ENCODE measurements around the gene LCNL1. TPM values are rescaled to one million over a fixed set of nuclear protein-coding genes. Genes with fewer than 3 reads are reported as not detected.

Gene LCNL1
- total and polyA plus RNA-seq, 2 of the 13 experiments (the other 11 are each of a cell fraction or from before 2014, with no cell fraction given), result not detected

- DNase-seq (ENCODE audit: low spot score) (peak; percentile 58), ATAC-seq (peak; percentile 9; the same call in 1 of the 3 replicates), FAIRE-seq (no peak)
- TF ChIP-seq ZNF12 (CRISPR knock-in tag; IDR thresholded peaks at IDR 0.05) (no peak), ZNF552 (CRISPR knock-in tag; IDR thresholded peaks at IDR 0.05; ENCODE audit: borderline replicate concordance) (no peak), ZHX1 (CRISPR knock-in tag; IDR thresholded peaks at IDR 0.05; ENCODE audit: low read depth) (no peak), DMTF1 (CRISPR knock-in tag; IDR thresholded peaks at IDR 0.05) (no peak), ZNF264 (CRISPR knock-in tag; IDR thresholded peaks at IDR 0.05) (no peak), NFE2L2 (IDR thresholded peaks at IDR 0.05; ENCODE audit: low read length) (no peak), DPF2 (CRISPR knock-in tag; IDR thresholded peaks at IDR 0.05; ENCODE audit: borderline replicate concordance, low read depth) (no peak), RCOR2 (CRISPR knock-in tag; IDR thresholded peaks at IDR 0.05) (no peak), SAFB2 (CRISPR knock-in tag; IDR thresholded peaks at IDR 0.05; ENCODE audit: borderline replicate concordance, low read depth) (no peak), ZNF777 (CRISPR knock-in tag; IDR thresholded peaks at IDR 0.05) (peak; percentile 53; the same call in 1 of the 2 replicates), GRHL1 (CRISPR knock-in tag; conservative IDR thresholded peaks at IDR 0.05) (no peak), ETV5 (CRISPR knock-in tag; IDR thresholded peaks at IDR 0.05; ENCODE audit: borderline replicate concordance) (peak; percentile 41; the same call in 1 of the 2 replicates), SP2 (CRISPR knock-in tag; IDR thresholded peaks at IDR 0.05) (no peak), HOXD1 (CRISPR knock-in tag; IDR thresholded peaks at IDR 0.05) (no peak), SOX5 (CRISPR knock-in tag; IDR thresholded peaks at IDR 0.05; ENCODE audit: borderline replicate concordance) (no peak), ZNF562 (CRISPR knock-in tag; IDR thresholded peaks at IDR 0.05; ENCODE audit: borderline replicate concordance) (no peak)
- Histone ChIP-seq H3K36me3 (replicated peaks in 1 of 2; ENCODE audit: control insufficient read depth in 1 of 2, insufficient read depth in 2 of 2, low read length in 2 of 2) (no peaks in the 10 kb centered on the region), H2AFZ (ENCODE audit: low read length) (no peak overlapping the region), H3K9me3 (ENCODE audit: low read length) (no peaks in the 10 kb centered on the region), H3K4me2 (ENCODE audit: low read depth, low read length) (peak overlapping the region; percentile 29; the same call in 1 of the 2 replicates), H4K20me1 (ENCODE audit: insufficient read depth, low read length) (no peaks in the 10 kb centered on the region), H3K27me3 (ENCODE audit: control insufficient read depth in 1 of 2, insufficient read depth in 2 of 2, low read length in 2 of 2) (peaks cover 2 to 51% of the 10 kb centered on the region in 2 experiments; a peak in 4 of 5 replicates), H3K27ac (ENCODE audit: extremely low read length, insufficient read depth, low read length) (no peak overlapping the region), H3K4me1 (ENCODE audit: insufficient read depth, low read length) (peaks cover 39% of the 10 kb centered on the region), H3K9ac (ENCODE audit: insufficient read depth, low read depth, low read length) (no peak overlapping the region), H3K4me3 (replicated peaks in 1 of 3; ENCODE audit: insufficient read depth in 1 of 3, low read depth in 2 of 3, low read length in 3 of 3) (no peak overlapping the region; a peak in 1 of 6 replicates), H3K79me2 (ENCODE audit: insufficient read depth, low read length) (no peaks in the 10 kb centered on the region)
- ChIA-PET POLR2A (no interaction called here), CTCF (ENCODE audit: low intra/inter-chr PET ratio, low total read pairs) (no interaction called here)
- in situ Hi-C loops (cut with HindIII; ENCODE audit: extremely low pct_ligation_motif_present, low pct_unique_long_range_greater_than_20kb), result no loop called here
- WGBS (ENCODE audit: low lambda C conversion rate), result 7% methylated on average over 10 of the region's 17 CpGs
- intact Hi-C loops (cut with micrococcal nuclease; ENCODE audit: unreplicated experiment), result no loop called here
- no TSS peak for BruUV-seq (replicated peaks)
These were observed 1.1 kb upstream of the LCNL1 start for GRCh38 chr9:136981588-136982231.
